Measurements from ENCODE around the gene NOL9. TPM values are rescaled to one million over a fixed set of nuclear protein-coding genes. Genes with fewer than 3 reads are reported as not detected.
A peak's percentile ranks its signal among the peaks of the same experiment; 100 is the strongest.
"Not testable (repeated sequence)": the region's sequence is repeated elsewhere in the genome, so short reads cannot be mapped to it uniquely, and the experiment has no call there.

NOL9 gene
- total RNA-seq (10 to 100 TPM; 62.3 to 77.7 TPM), total RNA-seq (98.9 to 107 reads per million in 2 donors)

DNA sequence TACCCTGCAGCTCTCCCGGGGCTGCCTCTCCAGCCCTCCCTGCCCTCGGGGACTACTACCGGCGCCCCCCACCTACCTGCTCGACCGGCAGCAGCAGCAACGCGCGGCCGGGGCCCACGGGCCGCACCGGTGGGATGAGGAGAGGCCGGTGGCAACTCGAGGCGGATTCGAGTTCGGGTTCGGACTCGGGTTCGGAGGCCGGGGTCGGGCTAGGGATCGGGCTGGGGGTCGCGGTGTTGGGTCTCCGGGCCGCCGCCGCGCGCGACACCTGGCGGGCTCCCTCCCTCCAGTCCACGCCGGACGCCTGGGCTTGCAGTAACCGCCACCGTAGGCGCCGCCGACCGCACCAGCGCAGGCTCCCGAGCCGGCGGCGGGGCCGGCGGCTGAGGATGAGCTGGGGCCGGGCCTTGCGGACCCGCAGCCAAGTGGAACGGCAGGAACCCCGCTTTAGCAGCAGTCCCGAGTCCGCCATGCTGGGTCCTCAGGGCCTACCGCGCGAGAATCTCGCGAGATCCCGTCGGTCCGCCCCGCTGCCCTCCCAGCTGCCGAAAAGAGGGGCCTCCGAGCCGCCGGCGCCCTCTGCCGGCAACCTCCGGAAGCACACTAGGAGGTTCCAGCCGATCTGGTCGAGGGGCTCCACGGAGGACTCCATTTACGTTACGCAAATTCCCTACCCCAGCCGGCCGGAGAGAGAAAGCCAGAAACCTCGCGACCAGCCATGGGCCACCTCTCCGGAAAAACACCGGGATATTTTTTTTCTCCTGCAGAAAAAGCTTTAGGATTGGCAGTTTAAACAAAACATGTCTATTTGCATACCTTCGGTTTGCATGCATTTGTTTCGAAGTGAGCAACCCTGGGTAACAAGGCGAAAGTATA lies at the start of gene NOL9:
NOL9 (minus strand) TSS at position 483 of the 876 bp plus-strand sequence; CDS start at position 472, 11 bp downstream.
- Mint-ChIP-seq H3K36me3 (ENCODE audit: low read depth) (no peaks in the 10 kb centered on the region), H3K4me1 (peaks cover 2% of the 10 kb centered on the region), H3K4me3 (peak within 1 kb of the TSS; percentile 81)

DNA sequence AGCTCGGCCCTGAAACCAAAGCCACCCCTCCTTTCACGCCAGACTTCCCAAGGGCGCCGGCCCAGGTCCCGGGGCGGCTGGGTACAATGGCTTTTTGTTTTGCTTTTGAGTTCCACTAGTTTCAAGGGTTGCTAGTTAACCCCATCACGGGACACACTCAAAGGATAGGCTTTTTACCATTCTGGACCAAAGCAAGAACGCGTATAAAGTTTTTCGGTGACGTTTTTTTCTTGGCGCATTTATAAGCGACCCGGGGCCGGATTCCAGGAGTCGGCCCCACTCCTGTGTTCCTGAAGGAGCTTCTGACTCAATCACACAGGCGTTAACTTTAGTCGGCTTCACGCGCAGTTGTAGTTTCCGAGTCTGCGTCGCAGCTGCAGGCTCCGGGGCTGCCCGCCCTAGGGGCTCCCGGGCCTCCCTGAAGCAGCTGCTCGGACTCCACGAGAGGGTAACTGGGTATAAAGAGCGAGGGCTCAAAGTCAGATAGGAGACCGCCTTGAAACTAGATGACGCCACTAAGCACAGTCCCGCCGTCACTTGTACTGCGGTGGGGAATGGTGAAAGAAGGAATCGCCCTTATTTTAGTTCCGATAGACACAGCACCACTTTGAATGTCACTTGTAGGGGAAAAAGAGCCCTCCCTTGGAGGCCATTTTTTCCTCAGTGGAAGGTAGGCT lies 49.1 kb upstream of the NOL9 start:
- Mint-ChIP-seq H3K27ac (peak overlapping the region; percentile 91), H3K4me3 (peak overlapping the region; percentile 90), H3K27me3 (no peaks in the 10 kb centered on the region), H3K4me1 (peaks cover 16% of the 10 kb centered on the region), H3K36me3 (ENCODE audit: low read depth) (no peaks in the 10 kb centered on the region)
- ATAC-seq (peak; percentile 54), DNase-seq (peak in 1 of 3 donors; percentile 41)
- H3K9me3 ChIP-seq (ENCODE audit: control insufficient read depth, low read length, poor library complexity, severe bottlenecking), result no peaks in the 10 kb centered on the region

More for the DNA sequence above, at the start of gene NOL9:
- peak; percentile 91 to 97 (median 91) for DNase-seq
- peak within 1 kb of the TSS; percentile 72 for H3K27ac Mint-ChIP-seq
- H3K9me3 ChIP-seq (ENCODE audit: control insufficient read depth, low read length, poor library complexity, severe bottlenecking), result no peaks in the 10 kb centered on the region
- no peaks in the 10 kb centered on the region for H3K27me3 Mint-ChIP-seq
- ATAC-seq, result peak; percentile 98

DNA sequence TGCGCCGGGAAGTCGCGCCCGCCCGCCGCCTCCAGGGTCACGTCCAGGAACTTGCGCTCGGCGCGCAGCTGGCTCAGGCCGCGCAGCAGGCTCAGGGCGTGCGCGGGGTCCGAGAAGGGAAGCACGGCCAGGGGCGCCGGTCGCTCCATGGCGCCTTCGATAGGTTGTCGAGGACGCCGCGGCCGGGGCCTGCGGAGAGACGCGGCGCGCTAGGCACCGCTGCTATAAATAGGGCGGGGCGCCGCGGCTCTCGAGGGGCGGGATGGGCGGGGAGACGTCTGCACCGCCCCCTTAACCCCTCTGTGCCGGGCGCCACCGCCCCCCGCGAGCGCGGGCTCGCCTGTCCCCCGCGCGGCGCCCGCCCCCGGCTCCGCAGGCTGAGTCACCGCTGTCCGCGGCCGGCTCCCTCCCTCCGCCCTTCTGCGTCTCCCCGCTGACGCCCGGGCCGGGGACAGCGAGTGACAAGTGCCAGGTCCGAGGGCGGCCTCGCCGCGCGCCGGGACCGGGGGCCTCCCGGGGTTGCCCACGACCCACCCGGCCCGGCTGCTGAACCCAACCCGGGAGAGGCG lies 48.4 kb upstream of the NOL9 start, which contains the start of gene KLHL21:
KLHL21 (minus strand) TSS at position 201 of the 569 bp plus-strand sequence; CDS start at position 149, 52 bp downstream.
- peaks cover 16% of the 10 kb centered on the region for H3K4me1 Mint-ChIP-seq
- ATAC-seq (peak; percentile 67), DNase-seq (peak; percentile 63 to 82 (median 82))
- H3K9me3 ChIP-seq (ENCODE audit: control insufficient read depth, low read length, poor library complexity, severe bottlenecking), result no peaks in the 10 kb centered on the region
- H3K4me3 Mint-ChIP-seq, result peak within 1 kb of the TSS; percentile 98
- H3K27ac Mint-ChIP-seq, result peak within 1 kb of the TSS; percentile 91
- no peaks in the 10 kb centered on the region for H3K36me3 Mint-ChIP-seq (ENCODE audit: low read depth)
- H3K27me3 Mint-ChIP-seq, result no peaks in the 10 kb centered on the region

DNA sequence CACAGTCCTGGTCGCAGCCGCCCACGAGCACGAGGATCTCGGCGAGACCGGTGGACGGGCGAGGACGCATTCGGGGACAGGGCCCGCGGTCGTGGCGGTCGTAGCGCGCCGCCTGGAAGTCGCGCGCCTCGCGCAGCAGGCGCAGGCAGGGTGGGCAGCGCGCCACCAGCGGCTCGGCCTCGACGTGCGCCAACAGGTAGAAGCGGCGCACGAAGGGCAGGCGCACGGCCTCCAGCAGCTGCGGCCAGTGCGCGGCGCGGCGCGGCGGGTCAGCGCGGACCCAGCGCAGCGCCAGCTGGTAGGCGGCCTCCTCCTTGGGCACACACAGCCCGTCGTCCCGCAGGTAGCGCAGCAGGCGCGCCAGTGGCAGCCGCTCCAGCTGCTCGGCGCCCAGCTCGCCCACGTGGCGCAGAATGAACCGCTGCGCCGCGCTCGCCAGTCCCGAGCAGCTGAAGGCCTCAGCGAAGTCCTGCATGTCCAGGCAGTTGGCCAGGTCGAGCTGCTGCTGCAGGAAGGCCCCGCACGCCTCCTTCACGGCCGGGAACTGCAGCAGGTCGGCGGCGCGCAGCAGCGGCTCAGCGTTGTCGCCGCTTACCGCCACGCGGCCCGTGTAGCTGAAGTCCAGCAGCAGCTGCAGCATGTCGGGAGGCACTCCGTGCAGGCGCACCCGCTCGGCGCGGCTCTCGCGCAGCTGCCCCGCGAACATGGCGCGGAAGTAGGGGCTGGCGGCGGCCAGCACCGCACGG lies 47.8 kb upstream of the NOL9 start:
- no peaks in the 10 kb centered on the region for H3K27me3 Mint-ChIP-seq
- DNase-seq, result peak in 1 of 3 donors; percentile 20
- peak overlapping the region; percentile 98 for H3K4me3 Mint-ChIP-seq

DNA sequence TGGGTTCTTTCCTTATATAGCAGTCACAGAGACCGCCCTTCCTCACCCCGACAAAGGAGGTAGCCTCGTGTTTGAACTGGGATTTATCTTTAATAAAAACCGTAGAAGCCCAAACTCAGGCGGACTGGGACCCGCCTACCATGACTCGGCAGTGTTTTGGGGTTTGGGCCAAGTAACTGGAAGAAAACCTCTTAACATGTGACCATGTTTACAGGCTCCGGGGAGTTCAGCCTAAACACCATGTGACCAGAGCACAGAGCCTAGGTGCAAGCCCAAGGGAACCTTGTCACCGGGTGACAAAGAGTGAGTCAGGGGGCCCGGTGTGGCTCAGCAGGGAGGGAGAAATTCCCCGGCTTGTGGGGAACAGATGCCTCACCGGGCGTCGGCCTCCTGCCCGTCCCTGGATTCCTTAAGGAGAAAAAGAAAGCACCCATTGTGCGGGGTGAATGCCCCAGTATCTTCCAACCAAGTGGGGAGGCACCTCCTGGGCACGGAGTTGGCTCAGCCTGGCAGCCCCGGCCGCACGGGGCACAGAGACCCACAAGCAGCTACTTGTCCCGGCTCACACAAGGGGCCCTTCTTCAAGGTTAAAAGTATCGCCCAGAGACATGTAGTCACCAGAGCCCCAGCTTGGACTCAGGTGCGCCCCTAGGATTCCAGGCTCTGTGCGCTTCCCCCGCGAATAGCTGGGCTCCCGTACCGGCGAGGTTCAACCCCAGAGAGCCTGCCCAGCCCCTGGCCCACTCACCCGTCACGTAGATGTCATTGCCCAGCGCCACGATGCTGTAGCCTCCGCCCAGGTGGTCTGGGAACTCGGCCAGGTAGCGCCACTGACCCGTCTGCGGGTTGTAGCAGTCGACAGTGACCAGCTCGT lies 47.0 kb upstream of the NOL9 start:
- DNase-seq, result peak; percentile 40 to 71 (median 48)
- H3K27me3 Mint-ChIP-seq, result no peaks in the 10 kb centered on the region
- no peaks in the 10 kb centered on the region for H3K36me3 Mint-ChIP-seq (ENCODE audit: low read depth)
- H3K4me1 Mint-ChIP-seq, result peaks cover 18% of the 10 kb centered on the region
- ATAC-seq, result peak; percentile 64
- peak overlapping the region; percentile 98 for H3K4me3 Mint-ChIP-seq
- H3K9me3 ChIP-seq (ENCODE audit: control insufficient read depth, low read length, poor library complexity, severe bottlenecking), result no peaks in the 10 kb centered on the region
- peak overlapping the region; percentile 95 for H3K27ac Mint-ChIP-seq

More for the DNA sequence above, 47.8 kb upstream of the NOL9 start:
- no peaks in the 10 kb centered on the region for H3K9me3 ChIP-seq (ENCODE audit: control insufficient read depth, low read length, poor library complexity, severe bottlenecking)
- peak; percentile 40 for ATAC-seq
- peaks cover 16% of the 10 kb centered on the region for H3K4me1 Mint-ChIP-seq
- H3K27ac Mint-ChIP-seq, result peak overlapping the region; percentile 47
- H3K36me3 Mint-ChIP-seq (ENCODE audit: low read depth), result no peaks in the 10 kb centered on the region

DNA sequence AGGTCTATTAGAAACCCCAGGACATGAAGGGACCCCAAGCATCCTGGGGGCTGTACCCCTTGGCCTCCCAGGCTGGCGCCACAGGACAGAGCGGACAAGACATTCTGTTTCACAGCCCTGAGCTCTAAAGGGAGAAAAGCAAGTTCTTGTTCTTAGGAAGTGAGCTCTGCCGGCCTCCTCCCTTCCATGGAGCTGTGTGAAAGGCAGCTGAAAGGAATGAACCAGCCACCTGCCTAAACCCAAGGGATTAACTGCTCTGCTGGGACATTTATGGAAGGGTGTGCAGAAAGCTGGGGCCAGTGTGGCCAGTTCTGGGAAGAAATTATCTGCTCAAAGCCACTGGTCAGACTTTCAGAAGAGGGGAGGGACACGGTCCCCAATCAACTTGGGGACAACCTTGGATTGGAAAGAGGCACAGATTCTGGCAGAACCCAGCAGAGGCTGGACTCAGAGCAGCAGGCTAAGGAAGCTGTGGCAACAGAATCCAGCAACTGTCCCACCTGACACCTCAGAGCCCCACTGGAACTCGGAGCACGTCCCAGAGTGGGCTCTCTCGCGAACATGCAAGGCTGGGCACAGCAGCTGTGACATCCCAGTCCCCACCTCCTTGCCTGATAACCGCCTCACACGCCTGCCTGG lies 46.2 kb upstream of the NOL9 start:
- no peaks in the 10 kb centered on the region for H3K36me3 Mint-ChIP-seq (ENCODE audit: low read depth)
- H3K4me1 Mint-ChIP-seq, result peaks cover 26% of the 10 kb centered on the region
- H3K27ac Mint-ChIP-seq, result peak overlapping the region; percentile 95
- no peak for DNase-seq
- ATAC-seq, result no peak
- H3K27me3 Mint-ChIP-seq, result no peaks in the 10 kb centered on the region
- no peaks in the 10 kb centered on the region for H3K9me3 ChIP-seq (ENCODE audit: control insufficient read depth, low read length, poor library complexity, severe bottlenecking)
- peak overlapping the region; percentile 98 for H3K4me3 Mint-ChIP-seq

DNA sequence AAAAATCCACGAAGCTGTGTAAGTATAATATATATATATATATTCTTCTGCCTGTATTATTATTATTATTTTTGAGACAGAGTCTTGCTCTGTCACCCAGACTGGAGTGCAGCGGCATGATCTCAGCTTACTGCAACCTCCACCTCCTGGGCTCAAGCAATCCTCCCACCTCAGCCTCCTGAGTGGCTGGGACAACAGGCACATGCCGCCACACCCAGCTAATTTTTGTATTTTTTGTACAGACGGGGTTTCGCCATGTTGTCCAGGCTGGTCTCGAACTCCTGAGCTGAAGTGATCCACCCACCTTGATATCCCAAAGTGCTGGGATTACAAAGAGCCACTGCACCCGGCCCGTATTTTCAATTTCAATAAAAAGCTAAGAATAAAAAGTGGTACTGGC lies 45.7 kb upstream of the NOL9 start:
- H3K4me1 Mint-ChIP-seq, result peaks cover 26% of the 10 kb centered on the region
- H3K27ac Mint-ChIP-seq, result peak overlapping the region; percentile 95
- not testable (repeated sequence) for DNase-seq; H3K9me3 ChIP-seq (ENCODE audit: control insufficient read depth, low read length, poor library complexity, severe bottlenecking); H3K27me3 Mint-ChIP-seq; ATAC-seq; H3K36me3 Mint-ChIP-seq (ENCODE audit: low read depth)
- H3K4me3 Mint-ChIP-seq, result peak overlapping the region; percentile 98

DNA sequence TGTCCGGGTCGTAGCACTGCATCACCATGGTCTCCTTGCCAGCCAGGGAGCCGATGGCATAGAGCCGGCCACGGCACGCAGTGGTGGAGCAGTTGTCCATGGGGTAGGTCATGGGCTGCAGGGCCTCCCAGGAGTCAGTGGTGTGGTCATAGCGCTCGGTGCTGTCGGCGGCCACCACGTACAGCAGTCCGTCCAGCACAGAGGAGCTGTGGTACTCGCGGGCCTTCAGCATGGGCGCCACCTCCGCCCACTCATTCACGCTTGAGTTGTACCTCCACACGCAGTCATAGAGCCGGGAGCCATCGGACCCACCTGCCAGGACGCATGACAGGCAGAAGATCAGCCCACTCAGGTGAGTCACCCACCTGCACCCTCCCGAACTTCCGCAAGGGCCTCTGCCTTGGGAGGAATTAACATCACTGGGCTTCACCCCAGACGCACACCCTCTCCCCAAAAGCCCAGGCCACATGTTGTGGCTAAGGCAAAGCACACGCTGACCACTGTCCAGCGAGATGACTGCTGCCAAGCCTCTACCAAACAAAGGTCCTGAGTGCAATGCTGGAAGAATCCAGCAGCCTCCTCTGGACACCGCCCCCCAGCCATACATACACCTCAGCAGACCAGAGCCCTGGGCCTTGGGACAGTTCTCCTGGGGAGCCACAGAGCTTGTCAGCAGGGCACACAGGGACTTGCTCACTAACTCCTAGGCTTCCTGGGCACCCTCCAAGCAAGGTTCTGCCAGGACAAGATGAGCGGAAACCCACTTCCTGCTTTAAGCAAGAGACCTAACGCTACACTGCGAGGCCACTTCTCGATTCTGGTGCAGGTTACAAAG lies 45.0 kb upstream of the NOL9 start:
- no peaks in the 10 kb centered on the region for H3K9me3 ChIP-seq (ENCODE audit: control insufficient read depth, low read length, poor library complexity, severe bottlenecking)
- H3K27ac Mint-ChIP-seq, result peak overlapping the region; percentile 95
- ATAC-seq (peak; percentile 18), DNase-seq (peak in 1 of 3 donors; percentile 28)
- no peaks in the 10 kb centered on the region for H3K27me3 Mint-ChIP-seq
- H3K36me3 Mint-ChIP-seq (ENCODE audit: low read depth), result no peaks in the 10 kb centered on the region
- peaks cover 26% of the 10 kb centered on the region for H3K4me1 Mint-ChIP-seq
- peak overlapping the region; percentile 98 for H3K4me3 Mint-ChIP-seq

DNA sequence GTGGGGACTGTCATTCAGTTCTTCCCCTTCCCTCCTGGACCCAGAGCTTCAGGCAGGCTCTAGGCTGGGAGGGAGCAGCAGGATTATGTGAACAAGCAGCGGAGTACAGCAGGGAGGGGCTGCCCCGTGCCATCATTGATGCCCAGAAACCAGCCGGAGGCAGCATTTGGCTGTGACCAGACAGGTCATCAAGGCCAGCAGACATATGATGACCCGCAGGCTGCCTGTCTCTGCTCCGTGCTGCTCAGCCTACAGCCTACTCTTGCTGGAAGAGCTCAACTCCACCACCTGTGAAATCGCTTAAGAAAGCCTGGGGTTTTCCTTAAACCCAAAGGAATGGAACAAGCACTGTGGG lies 43.4 kb upstream of the NOL9 start:
- no peaks in the 10 kb centered on the region for H3K36me3 Mint-ChIP-seq (ENCODE audit: low read depth)
- no peaks in the 10 kb centered on the region for H3K27me3 Mint-ChIP-seq
- DNase-seq (no peak), ATAC-seq (no peak)
- H3K4me1 Mint-ChIP-seq, result peaks cover 24% of the 10 kb centered on the region
- H3K9me3 ChIP-seq (ENCODE audit: control insufficient read depth, low read length, poor library complexity, severe bottlenecking), result no peaks in the 10 kb centered on the region
- no peak overlapping the region for H3K4me3 Mint-ChIP-seq
- peak overlapping the region; percentile 16 for H3K27ac Mint-ChIP-seq

DNA sequence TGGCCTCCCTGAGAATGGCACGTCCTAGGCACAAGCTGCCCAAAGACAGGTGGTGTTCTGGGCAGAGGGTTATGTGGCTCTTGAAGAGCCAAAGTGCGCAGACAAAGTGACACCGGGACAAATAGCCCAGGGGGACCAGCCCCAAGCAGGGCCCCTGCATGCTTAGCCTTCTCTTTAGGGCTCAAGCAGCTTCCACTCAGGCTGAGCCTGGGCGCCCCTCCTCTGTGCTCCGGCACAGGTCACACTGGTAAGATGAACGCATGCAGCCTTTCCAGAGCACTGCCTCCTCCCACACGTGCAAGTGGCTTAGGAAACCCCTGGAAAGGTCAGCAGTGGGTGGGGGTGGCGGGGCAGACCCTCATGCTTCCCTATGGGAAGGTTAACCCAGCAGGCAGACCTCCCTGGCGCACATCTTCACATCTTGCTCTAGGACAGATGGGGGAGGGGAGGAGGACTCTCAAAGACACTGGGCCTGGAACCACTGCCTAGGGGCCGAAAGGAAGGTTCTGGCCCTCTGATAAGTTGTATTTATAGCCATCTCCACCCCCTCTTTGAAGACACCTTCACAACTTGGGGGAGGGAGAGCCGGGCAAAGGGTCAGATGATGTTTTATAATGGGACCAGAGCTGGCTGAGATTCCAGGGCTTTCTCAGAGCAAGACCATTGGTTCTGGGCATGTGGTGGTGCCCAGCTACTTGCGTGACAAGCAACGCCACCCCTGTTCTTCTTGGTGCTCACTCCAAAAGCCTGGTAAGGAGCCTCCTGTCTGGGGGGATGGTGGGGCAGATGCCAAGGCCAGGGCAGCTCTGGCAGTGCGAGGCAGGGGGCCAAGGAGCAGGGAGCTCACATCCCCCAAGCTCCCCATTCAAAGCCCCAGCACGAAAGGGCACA lies 42.8 kb upstream of the NOL9 start:
- no peak for DNase-seq
- no peaks in the 10 kb centered on the region for H3K36me3 Mint-ChIP-seq (ENCODE audit: low read depth)
- H3K4me3 Mint-ChIP-seq, result no peak overlapping the region
- peaks cover 24% of the 10 kb centered on the region for H3K4me1 Mint-ChIP-seq
- ATAC-seq, result no peak
- no peaks in the 10 kb centered on the region for H3K9me3 ChIP-seq (ENCODE audit: control insufficient read depth, low read length, poor library complexity, severe bottlenecking)
- peak overlapping the region; percentile 16 for H3K27ac Mint-ChIP-seq
- H3K27me3 Mint-ChIP-seq, result no peaks in the 10 kb centered on the region
